Large intestine (tissue), 3 donors: ENCODE results near the gene BBS5. TPM values are rescaled to one million over a fixed set of nuclear protein-coding genes. Genes with fewer than 3 reads are reported as not detected.
A peak's percentile ranks its signal among the peaks of the same experiment; 100 is the strongest.

ENCODE experiments used
- DNase-seq, 2 donors: peaks; one replicate each; pipeline versions ENCODE4 v3.0.0 to v3.0.0-alpha.2; 2013
- H3K27ac ChIP-seq: one replicate; pipeline ENCODE4 v1.5.1; 2013; ENCODE audit warnings: low read length
- H3K27me3 ChIP-seq: 2 replicates; pipeline ENCODE4 v1.6.1; 2013; ENCODE audit warnings: low read length; ENCODE audit not compliant: control insufficient read depth, insufficient read depth
- H3K36me3 ChIP-seq: 2 replicates; pipeline ENCODE4 v1.6.1; 2013; ENCODE audit warnings: low read length; ENCODE audit not compliant: control insufficient read depth, insufficient read depth
- H3K4me1 ChIP-seq: one replicate; pipeline ENCODE4 v1.6.1; 2013; ENCODE audit warnings: low read length; ENCODE audit not compliant: control insufficient read depth, insufficient read depth
- H3K4me3 ChIP-seq: one replicate; pipeline ENCODE4 v1.5.1; 2013; ENCODE audit warnings: low read length
- H3K9me3 ChIP-seq: one replicate; pipeline ENCODE4 v1.6.1; 2013; ENCODE audit warnings: mild to moderate bottlenecking, low read depth, low read length, moderate library complexity; ENCODE audit not compliant: control insufficient read depth
- WGBS: methylation state at CpG from one replicate; pipeline ENCODE4 v1.1.5; 2013; ENCODE audit warnings: low lambda C conversion rate; ENCODE audit not compliant: insufficient coverage; 5-methylcytosine and 5-hydroxymethylcytosine counted together
- polyA plus RNA-seq: library from polyadenylated mRNA; unstranded; fragments of 120-200 nt; gene quantifications from one replicate; pipeline ENCODE4 v1.2.1, GENCODE V29; 2013

Gene BBS5
- polyA plus RNA-seq, 1 donor: 5.8 TPM

DNA sequence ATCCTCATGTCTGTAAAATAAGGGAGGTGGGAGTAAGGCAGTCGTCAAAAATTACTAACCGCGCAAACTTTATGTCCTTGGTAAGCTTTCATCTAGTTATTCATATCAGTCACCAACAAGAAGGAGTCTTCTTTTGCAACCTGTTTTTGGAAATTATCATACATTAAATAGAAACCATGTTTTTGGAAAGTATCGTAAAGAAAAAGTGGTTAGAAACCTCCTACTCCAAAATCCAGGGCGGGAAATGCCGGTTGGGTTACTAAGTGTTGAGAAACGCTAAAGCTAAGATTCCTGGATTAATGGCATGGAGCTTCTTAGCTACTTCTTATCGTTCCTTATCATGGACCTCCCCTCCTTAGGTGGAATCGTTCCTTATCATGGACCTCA, 778 bp downstream of the BBS5 start:
- no peaks in the 10 kb centered on the region for H3K9me3 ChIP-seq
- no peaks in the 10 kb centered on the region for H3K4me1 ChIP-seq
- H3K27me3 ChIP-seq: no peaks in the 10 kb centered on the region
- H3K36me3 ChIP-seq: peaks cover 9% of the 10 kb centered on the region
- H3K4me3 ChIP-seq: peak overlapping the region; percentile 63
- DNase-seq: no peak
- WGBS: 30% methylated on average over 3 of the region's 9 CpGs
- H3K27ac ChIP-seq: no peak overlapping the region

DNA sequence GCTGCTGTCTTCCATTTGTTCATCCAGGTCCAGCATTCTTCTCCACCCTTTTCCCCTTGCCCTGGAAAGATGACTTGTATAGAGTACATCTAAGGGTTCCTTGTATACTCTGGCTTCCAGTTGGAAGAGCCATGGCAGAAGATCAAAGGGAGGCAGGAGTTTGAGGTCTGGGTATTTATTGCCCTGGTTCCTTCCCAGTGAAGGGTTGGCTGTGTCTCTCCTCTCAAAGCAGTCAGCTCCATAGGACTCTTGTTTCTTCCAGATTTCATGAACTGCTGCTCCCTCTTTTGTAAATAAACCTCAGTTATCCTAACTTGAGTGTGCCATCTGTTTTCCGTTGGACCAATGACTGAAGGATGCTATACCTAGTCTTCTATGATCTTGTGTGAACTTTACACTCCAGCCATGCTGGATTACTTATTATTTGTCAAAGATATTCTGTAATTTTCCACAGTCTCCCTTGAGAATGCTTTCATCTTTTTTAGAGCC, 6.4 kb downstream of the BBS5 start:
- WGBS: 67% methylated on average over 1 of the region's 1 CpG
- no peaks in the 10 kb centered on the region for H3K4me1 ChIP-seq
- no peaks in the 10 kb centered on the region for H3K27me3 ChIP-seq
- DNase-seq: no peak
- no peak overlapping the region for H3K4me3 ChIP-seq
- no peaks in the 10 kb centered on the region for H3K9me3 ChIP-seq
- H3K27ac ChIP-seq: no peak overlapping the region
- H3K36me3 ChIP-seq: peaks cover 15% of the 10 kb centered on the region

DNA sequence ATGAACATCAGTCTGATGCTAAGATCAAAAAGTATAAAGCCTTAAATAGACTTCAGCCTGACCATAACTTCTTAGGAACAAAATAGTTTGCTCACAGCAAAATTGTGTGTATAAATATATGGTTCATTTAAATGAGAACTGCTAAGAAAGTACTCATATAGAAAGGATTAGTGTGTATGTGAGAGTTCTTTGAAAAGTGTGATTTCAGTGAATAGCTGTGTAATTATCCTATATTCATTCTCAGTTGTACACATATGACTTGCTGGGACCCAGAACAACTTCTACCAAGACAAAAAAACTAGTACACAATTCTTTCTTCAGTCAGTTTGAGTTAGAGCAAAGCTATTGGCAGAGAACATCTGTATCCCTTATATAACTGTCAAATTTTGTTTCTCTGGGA, 7.2 kb downstream of the BBS5 start:
- H3K4me3 ChIP-seq: no peak overlapping the region
- peaks cover 15% of the 10 kb centered on the region for H3K36me3 ChIP-seq
- H3K27ac ChIP-seq: no peak overlapping the region
- no peaks in the 10 kb centered on the region for H3K4me1 ChIP-seq
- H3K9me3 ChIP-seq: no peaks in the 10 kb centered on the region
- no peaks in the 10 kb centered on the region for H3K27me3 ChIP-seq
- no peak for DNase-seq

DNA sequence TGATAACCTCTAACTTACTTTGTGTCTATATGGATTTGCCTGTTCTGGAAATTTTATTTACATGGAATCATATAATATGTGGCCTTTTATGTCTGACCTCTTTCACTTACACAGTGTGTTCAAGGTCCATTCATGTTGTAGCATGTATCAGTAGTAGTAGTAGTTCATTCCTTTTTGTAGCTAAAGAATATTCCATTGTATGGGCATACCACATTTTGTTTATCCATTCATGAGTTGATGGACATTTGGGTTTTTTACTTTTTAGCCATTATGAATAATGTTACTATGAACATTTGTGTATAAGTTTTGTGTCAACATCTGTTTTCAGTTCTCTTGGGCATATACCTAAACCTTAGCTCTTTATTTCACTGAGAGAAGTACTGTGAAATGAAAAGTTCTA, 11.5 kb downstream of the BBS5 start:
- Histone ChIP-seq H3K27me3 (no peaks in the 10 kb centered on the region), H3K4me3 (no peak overlapping the region), H3K27ac (no peak overlapping the region), H3K4me1 (no peaks in the 10 kb centered on the region), H3K9me3 (no peaks in the 10 kb centered on the region), H3K36me3 (peaks cover 4% of the 10 kb centered on the region)
- DNase-seq: no peak

DNA sequence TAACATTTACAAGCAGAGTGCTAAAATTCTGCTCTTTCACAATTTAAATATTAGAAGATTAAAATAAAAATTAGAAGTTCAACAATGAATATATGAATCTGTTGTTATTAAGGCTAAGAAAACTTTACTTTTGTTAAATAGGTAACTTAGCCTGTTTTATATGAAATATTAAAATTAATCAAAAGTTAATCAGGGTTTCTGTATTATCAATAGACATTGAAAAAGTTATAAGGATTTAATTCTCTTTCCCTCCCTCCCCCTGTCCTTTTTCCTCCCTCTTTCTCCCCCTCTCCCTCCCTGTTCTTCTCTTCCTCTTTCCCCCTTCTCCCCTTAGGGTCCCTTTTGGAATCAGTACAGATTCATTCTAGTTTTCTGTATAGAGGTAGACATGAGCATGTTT, 12.1 kb downstream of the BBS5 start:
- no peaks in the 10 kb centered on the region for H3K27me3 ChIP-seq
- DNase-seq: no peak
- H3K27ac ChIP-seq: no peak overlapping the region
- H3K9me3 ChIP-seq: no peaks in the 10 kb centered on the region
- peaks cover 2% of the 10 kb centered on the region for H3K36me3 ChIP-seq
- H3K4me3 ChIP-seq: no peak overlapping the region
- no peaks in the 10 kb centered on the region for H3K4me1 ChIP-seq

DNA sequence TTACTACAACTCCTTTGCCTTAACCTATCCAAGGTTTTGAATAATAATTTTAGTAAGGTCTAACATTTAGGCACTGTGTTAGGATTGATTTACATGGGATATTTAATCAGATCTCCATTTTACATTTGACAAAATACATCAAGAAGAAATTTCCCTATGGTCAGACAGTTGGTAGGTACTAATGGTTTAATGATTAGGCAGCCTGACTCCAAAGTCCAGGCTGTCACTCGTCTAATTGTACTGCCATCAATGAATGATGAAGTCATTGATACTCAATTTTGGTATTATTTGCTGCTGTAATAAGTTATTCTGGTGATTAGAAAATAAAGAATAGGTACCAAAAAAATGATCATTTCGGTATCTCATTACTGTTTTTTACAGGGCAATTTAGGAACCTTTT, 14.1 kb downstream of the BBS5 start:
- no peaks in the 10 kb centered on the region for H3K27me3 ChIP-seq
- no peaks in the 10 kb centered on the region for H3K9me3 ChIP-seq
- peak in 1 of 2 donors; percentile 44 for DNase-seq
- WGBS: no CpG with 5 or more reads among the region's 2 CpGs
- H3K4me1 ChIP-seq: no peaks in the 10 kb centered on the region
- H3K4me3 ChIP-seq: no peak overlapping the region
- H3K36me3 ChIP-seq: peaks cover 2% of the 10 kb centered on the region
- no peak overlapping the region for H3K27ac ChIP-seq

DNA sequence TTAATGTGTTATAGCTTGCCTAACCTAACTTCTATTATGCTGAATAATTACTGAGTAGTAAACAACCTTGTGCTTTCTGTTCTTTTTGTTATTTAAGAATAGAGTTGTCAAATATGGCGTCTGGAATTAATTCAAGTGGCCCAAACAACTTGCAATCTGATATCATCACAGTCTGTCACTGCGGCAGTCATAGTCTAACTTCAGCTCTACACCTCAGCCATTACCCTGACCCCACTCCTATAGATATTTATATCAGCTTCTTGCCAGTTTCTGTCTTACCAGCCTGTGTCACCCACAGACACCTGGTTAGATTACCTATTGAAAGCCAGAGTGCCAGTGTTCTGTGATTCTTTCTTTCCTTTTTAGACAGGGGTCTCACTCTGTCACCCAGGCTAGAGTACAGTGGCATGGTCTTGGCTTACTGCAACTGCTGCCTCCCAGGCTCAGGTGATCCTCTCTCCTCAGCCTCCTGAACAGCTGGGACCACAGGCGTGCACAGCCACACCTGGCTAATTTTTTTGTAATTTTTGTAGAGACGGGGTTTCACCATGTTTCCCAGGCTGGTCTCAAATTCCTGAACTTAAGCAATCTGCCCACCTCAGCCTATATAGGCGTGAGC, 16.1 kb downstream of the BBS5 start:
- Histone ChIP-seq H3K36me3 (peaks cover 10% of the 10 kb centered on the region), H3K27ac (no peak overlapping the region), H3K27me3 (no peaks in the 10 kb centered on the region), H3K4me1 (no peaks in the 10 kb centered on the region), H3K9me3 (no peaks in the 10 kb centered on the region), H3K4me3 (no peak overlapping the region)
- WGBS: 100% methylated on average over 1 of the region's 5 CpGs
- DNase-seq: no peak

DNA sequence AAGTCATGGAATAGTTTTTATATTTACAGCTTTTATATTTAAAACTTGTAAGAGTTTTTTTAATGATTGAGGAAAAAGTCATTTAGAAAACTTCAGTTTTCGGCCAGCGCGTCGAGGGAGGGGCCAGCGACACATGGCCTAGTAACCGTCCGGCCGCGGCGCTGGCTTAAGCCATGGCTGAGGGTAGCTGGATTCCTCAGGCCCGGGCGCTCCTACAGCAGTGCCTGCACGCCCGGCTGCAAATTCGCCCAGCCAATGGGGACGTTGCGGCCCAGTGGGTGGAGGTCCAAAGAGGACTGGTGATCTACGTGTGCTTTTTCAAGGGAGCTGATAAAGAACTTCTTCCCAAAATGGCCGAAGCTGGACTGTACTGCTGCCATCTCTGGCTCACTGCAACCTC, 25.4 kb downstream of the BBS5 start:
- no peaks in the 10 kb centered on the region for H3K27me3 ChIP-seq
- DNase-seq: no peak
- H3K36me3 ChIP-seq: peaks cover 6% of the 10 kb centered on the region
- no peak overlapping the region for H3K27ac ChIP-seq
- WGBS: no CpG with 5 or more reads among the region's 19 CpGs
- peaks cover 12% of the 10 kb centered on the region for H3K9me3 ChIP-seq
- H3K4me1 ChIP-seq: no peaks in the 10 kb centered on the region
- H3K4me3 ChIP-seq: no peak overlapping the region

DNA sequence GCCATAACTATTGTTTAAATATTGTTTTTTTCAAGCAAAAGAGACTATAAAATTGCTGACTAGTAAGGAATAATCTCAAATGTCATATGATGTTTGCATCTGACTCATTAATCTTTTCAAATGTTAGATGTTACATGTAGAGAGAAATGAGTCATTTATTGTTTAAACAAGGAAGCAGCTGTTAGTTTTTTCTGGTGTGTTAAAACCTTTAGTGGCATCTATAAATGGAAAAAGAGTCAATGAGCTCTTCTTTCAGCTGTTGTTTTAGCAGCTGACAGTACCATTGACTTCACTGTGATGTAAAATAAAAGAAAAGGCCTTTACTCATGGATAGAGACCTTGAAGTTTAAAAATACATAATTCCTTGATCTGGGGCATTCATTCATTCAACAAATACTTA, 28.4 kb downstream of the BBS5 start:
- peak in 1 of 2 donors; percentile 20 for DNase-seq
- no peak overlapping the region for H3K4me3 ChIP-seq
- H3K9me3 ChIP-seq: peaks cover 12% of the 10 kb centered on the region
- no peaks in the 10 kb centered on the region for H3K27me3 ChIP-seq
- H3K4me1 ChIP-seq: peaks cover 2% of the 10 kb centered on the region
- no peaks in the 10 kb centered on the region for H3K36me3 ChIP-seq
- H3K27ac ChIP-seq: no peak overlapping the region

DNA sequence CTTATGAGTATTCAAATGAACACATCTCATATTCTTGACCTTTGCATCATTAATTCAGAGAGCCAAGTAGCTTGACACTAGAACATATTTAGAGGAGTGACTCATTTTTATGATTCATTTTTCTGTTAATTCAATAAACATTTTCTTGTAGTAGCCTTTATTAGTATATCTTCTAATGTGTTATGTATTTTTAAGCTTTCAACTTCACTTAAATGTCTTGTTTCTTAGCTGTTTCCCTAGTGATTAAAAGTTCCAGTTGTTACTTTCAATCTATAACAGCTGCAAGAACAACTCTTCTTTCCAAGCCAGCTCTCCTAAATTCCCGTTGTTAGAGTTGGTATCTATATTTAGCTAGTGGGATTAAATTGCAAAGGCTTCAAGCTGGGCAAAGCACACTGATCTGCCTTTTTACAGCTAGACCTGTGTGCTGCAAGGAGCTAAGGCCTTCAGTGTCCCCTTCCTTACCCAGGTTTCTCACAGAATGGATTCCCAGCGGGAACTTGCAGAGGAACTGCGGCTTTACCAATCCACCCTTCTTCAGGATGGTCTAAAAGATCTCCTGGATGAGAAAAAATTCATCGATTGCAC, 30.1 kb downstream of the BBS5 start, which contains the start of gene KLHL41:
KLHL41 (plus strand) TSS at position 405 of the 588 bp plus-strand sequence; CDS start at position 482, 77 bp downstream.
- no CpG with 5 or more reads among the region's 4 CpGs for WGBS
- peaks cover 2% of the 10 kb centered on the region for H3K4me1 ChIP-seq
- no peak for DNase-seq
- no peak within 1 kb of the TSS for H3K4me3 ChIP-seq
- H3K27ac ChIP-seq: no peak within 1 kb of the TSS
- H3K27me3 ChIP-seq: no peaks in the 10 kb centered on the region
- H3K36me3 ChIP-seq: no peaks in the 10 kb centered on the region
- H3K9me3 ChIP-seq: peaks cover 12% of the 10 kb centered on the region

DNA sequence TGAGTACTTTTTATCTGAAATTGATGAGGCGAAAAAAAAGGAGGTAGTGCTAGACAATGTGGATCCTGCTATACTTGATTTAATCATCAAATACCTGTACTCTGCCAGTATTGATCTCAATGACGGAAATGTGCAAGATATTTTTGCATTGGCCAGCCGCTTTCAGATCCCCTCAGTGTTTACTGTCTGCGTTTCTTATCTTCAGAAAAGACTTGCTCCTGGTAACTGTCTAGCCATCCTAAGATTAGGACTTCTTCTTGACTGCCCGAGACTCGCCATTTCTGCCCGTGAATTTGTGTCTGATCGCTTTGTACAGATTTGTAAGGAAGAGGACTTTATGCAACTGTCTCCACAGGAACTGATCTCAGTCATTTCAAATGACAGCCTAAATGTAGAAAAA, 30.7 kb downstream of the BBS5 start:
- H3K27ac ChIP-seq: no peak overlapping the region
- no peak for DNase-seq

More for the DNA sequence above, 30.7 kb downstream of the BBS5 start:
- Histone ChIP-seq H3K27me3 (no peaks in the 10 kb centered on the region), H3K9me3 (peaks cover 7% of the 10 kb centered on the region), H3K4me3 (no peak overlapping the region), H3K4me1 (peaks cover 2% of the 10 kb centered on the region), H3K36me3 (no peaks in the 10 kb centered on the region)
- 100% methylated on average over 1 of the region's 8 CpGs for WGBS
